HFF-Myc (cell line): ENCODE data around the gene LTBP2.
A peak's percentile ranks its signal among the peaks of the same experiment; 100 is the strongest.

Experiments used
- DNase-seq: peaks from one replicate; pipeline ENCODE4 v3.0.0-alpha.2; 2011; ENCODE audit warnings: low read depth; ENCODE audit errors: extremely low read depth
- H3K4me3 ChIP-seq: replicated peaks from 2 replicates; pipeline ENCODE4 v1.5.1; 2011; ENCODE audit warnings: low read depth, mild to moderate bottlenecking, control low read depth, low read length
- TF ChIP-seq, protein P1 (sequence below): IDR thresholded peaks from 2 replicates; pipeline ENCODE4 v1.5.1; 2012; ENCODE audit warnings: mild to moderate bottlenecking, low read depth, low read length, control low read depth; ENCODE audit errors: missing control alignments

LTBP2 gene

DNA sequence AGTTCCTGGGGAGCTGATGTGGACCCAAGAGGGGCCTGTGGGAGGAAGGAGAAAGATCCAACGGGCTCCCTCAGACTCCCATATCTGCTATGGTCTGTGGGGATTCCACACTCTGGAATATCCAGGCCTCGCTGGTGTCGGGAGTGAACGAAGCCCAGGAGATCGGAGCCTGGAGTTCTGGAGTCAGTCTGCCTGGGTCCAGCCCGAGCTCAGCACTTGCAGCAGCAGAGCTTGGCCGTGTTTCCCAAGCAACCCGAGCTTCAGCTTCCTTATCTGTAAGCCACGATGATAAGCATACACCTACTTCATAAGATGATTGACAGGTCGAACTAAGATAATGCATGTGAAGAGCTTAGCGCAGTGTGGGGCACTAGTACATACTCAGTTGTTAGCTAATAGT, 10.1 kb downstream of the LTBP2 start:
- TF ChIP-seq, protein P1, sequence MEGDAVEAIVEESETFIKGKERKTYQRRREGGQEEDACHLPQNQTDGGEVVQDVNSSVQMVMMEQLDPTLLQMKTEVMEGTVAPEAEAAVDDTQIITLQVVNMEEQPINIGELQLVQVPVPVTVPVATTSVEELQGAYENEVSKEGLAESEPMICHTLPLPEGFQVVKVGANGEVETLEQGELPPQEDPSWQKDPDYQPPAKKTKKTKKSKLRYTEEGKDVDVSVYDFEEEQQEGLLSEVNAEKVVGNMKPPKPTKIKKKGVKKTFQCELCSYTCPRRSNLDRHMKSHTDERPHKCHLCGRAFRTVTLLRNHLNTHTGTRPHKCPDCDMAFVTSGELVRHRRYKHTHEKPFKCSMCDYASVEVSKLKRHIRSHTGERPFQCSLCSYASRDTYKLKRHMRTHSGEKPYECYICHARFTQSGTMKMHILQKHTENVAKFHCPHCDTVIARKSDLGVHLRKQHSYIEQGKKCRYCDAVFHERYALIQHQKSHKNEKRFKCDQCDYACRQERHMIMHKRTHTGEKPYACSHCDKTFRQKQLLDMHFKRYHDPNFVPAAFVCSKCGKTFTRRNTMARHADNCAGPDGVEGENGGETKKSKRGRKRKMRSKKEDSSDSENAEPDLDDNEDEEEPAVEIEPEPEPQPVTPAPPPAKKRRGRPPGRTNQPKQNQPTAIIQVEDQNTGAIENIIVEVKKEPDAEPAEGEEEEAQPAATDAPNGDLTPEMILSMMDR = no peak
- no peak for DNase-seq
- H3K4me3 ChIP-seq = no peak overlapping the region

DNA sequence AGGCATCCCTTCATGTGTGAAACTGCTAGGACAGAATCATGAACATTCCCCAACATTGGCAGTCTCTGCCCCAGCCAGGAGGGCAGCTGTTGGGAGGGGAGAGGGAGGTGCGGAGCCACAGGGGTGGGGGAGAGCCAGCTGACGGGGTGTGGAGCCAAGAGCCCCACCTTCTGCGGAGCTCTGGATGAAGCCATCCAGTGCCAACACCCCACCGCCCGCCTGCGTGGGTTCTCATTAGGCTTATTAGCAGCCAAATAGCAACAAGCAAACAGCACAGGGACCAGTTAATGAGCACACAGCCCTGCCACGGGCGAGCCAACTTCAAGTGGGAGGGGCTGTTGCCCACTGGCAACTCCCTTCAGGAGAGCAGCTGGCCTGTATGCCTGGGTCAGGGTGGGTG, 12.1 kb downstream of the LTBP2 start:
- TF ChIP-seq, protein P1 = no peak
- no peak for DNase-seq
- no peak overlapping the region for H3K4me3 ChIP-seq

DNA sequence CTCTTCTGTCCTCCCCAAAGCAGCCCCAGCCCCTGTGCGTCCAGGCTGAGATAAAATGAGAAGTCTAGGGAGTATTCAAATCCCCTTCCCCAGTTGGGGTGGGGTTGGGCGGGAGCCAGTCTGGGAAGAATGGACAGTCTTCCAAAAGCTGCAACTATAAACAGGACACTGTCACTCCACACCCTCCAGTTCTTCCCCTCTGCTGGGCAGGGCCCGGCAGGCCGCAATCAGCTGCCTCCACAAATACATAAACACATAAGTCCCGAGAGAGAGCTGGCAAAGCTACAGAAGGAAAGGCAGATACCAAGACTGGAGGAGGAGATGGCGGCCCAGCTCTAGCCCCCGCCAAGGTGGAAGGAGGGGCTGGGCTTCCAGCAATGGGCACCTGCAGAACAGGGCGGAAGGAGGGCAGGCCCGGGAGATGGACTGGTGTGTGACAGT, 12.7 kb downstream of the LTBP2 start:
- DNase-seq = no peak
- H3K4me3 ChIP-seq = no peak overlapping the region
- TF ChIP-seq, protein P1 = no peak

DNA sequence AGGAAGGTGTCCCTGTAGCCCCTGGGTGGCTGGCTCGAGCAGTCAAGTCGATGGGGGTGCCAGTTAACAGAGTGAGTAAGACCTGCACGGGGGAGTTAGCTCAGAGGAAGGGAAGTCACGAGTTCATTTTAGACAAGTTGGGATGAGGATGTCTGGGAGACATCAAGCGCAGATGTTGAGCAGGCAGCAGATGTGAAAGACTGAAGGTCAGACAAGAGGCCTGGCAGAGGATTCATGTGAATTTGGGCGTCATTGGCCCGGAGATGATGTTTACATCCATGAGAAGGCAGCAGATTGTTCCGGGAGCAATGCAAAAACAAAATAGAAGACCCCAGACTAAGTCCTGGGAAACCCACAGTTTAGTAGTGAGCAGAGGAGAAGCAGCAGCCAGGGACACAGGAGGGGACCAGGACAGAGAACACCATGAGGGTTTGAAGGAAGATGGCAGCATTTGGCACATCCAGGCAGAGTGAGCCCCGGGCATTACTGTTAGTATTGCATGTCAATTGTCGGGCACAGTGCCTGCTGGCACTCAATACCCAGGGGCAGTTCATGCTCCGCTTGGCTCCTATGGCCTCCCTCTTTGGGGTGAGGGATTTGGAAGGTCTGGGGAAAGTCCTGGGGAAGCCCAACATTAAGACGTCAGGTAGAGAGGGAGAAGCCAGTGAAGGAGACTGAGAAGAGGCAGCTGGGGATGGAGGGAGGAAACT, 15.1 kb downstream of the LTBP2 start:
- TF ChIP-seq, protein P1 = no peak
- DNase-seq = peak; percentile 70
- no peak overlapping the region for H3K4me3 ChIP-seq

DNA sequence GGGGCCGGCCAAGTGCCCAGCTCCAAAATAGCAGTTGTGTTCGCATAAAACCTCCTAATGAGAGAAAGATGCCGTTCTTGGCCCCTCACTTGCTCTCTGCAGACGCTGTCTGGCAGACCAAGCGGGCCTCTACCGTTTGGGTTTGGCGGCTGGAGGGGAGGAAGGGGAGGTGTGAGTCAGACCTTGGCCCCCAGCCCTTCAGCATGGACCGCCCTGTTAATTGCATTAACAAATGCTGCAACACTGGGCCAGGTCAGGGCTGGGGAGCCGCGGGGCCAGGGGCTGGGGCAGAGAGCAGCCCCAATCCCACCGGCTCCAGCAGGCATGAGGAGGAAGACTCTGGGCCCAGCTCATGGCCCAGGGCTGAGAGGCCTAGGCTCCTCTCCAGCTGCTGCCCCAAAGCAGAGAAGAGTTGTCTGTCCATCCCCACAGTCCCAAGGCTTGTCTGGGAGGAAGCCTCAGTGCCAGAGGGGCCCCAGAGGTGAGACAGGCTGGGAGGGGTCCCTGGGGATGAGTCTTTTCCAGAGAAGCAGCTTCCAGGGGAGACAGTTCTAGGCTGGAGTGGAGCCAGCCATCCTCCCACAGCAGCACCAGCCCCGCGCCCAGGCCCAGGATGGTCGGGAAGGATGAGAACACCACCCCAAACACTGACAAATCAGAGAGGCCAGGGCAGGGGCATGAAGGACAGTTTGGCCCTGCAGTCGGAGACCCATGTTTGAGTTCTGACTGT, 16.9 kb downstream of the LTBP2 start:
- TF ChIP-seq, protein P1 = no peak
- no peak for DNase-seq
- no peak overlapping the region for H3K4me3 ChIP-seq

DNA sequence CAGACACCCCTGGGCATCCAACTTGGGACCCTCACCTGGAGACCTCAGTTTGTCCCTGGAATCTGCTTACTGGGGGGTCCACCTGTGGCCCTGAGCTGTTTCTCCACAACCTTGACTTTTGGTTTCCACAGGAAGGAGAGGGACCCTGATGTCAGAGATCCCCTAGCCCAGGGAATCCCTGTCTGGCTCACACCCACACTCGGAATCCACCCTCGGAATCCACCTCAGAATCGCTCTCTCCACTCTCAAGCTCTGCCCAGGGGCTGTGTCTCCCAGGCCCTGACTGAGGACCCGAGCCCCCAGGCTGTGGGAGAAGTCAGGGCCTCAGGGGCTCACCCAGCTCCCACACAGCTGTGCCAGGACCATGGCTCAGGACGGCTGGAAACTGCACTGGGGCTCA, 17.4 kb downstream of the LTBP2 start:
- H3K4me3 ChIP-seq = no peak overlapping the region
- DNase-seq = no peak
- TF ChIP-seq, protein P1 = no peak
